GF-D8 (cell line): ENCODE data around the gene FSIP1.

ENCODE experiments used
- DNase-seq: peaks from one replicate; lab custom pipeline; 2025; lab: John Stamatoyannopoulos, UW

FSIP1 gene

GRCh38 chr15:39720081-39720480, 62.6 kb downstream of the FSIP1 start:
- DNase-seq, result no peak

GRCh38 chr15:39719109-39719508, 63.5 kb downstream of the FSIP1 start:
- DNase-seq, result no peak

- DNase-seq, result no peak
Measured at GRCh38 chr15:39717134-39717533, 65.5 kb downstream of the FSIP1 start.

- no peak for DNase-seq
Measured at GRCh38 chr15:39714251-39714650, 68.4 kb downstream of the FSIP1 start.

GRCh38 chr15:39713846-39714245, 68.8 kb downstream of the FSIP1 start:
- DNase-seq, result no peak

- no peak for DNase-seq
Measured at GRCh38 chr15:39710681-39711080, 72.0 kb downstream of the FSIP1 start.

- DNase-seq, result no peak
Measured at GRCh38 chr15:39709941-39710340, 72.7 kb downstream of the FSIP1 start.

GRCh38 chr15:39706206-39706605, 76.4 kb downstream of the FSIP1 start:
- no peak for DNase-seq

GRCh38 chr15:39704689-39705088, 78.0 kb downstream of the FSIP1 start:
- no peak for DNase-seq

GRCh38 chr15:39704235-39704634, 78.4 kb downstream of the FSIP1 start:
- no peak for DNase-seq

- DNase-seq, result no peak
Measured at GRCh38 chr15:39701988-39702387, 80.7 kb downstream of the FSIP1 start.

GRCh38 chr15:39700375-39700700, 82.3 kb downstream of the FSIP1 start:
- DNase-seq, result no peak

- no peak for DNase-seq
Measured at GRCh38 chr15:39699516-39700374, 82.9 kb downstream of the FSIP1 start.

- no peak for DNase-seq
Measured at GRCh38 chr15:39698444-39699390, 83.9 kb downstream of the FSIP1 start.

- no peak for DNase-seq
Measured at GRCh38 chr15:39697509-39697908, 85.1 kb downstream of the FSIP1 start.

GRCh38 chr15:39695793-39696192, 86.8 kb downstream of the FSIP1 start:
- no peak for DNase-seq

GRCh38 chr15:39692356-39693327, 90.0 kb downstream of the FSIP1 start:
- DNase-seq, result no peak

- no peak for DNase-seq
Measured at GRCh38 chr15:39690881-39691634, 91.6 kb downstream of the FSIP1 start.

GRCh38 chr15:39687965-39688364, 94.7 kb downstream of the FSIP1 start:
- no peak for DNase-seq

- no peak for DNase-seq
Measured at GRCh38 chr15:39685999-39686613, 96.5 kb downstream of the FSIP1 start.

GRCh38 chr15:39685367-39685766, 97.3 kb downstream of the FSIP1 start:
- no peak for DNase-seq
